ENCODE results near the gene TMPRSS7.

- no peak for TF ChIP-seq CTCF (IDR thresholded peaks at IDR 0.05; ENCODE audit: insufficient read depth, low read length, poor library complexity, severe bottlenecking)
- no peak for TF ChIP-seq EZH2phosphoT487 (conservative IDR thresholded peaks at IDR 0.05; ENCODE audit: low read length)
These were observed 29.9 kb upstream of the TMPRSS7 start for GRCh38 chr3:112004669-112005068.

Measured in SU-DHL-6 (cell line).